OCI-LY7 (cell line): ENCODE data around the gene EGLN2.
A peak's percentile ranks its signal among the peaks of the same experiment; 100 is the strongest.
"Not testable (repeated sequence)": the region's sequence is repeated elsewhere in the genome, so short reads cannot be mapped to it uniquely, and the experiment has no call there.

Source experiments
- EZH2phosphoT487 ChIP-seq: fragments of 200-600 bp; sonication (generic); IDR thresholded peaks from 2 replicates; pipeline ENCODE4 v1.6.1; 2018; ENCODE audit warnings: low read depth, borderline replicate concordance, mild to moderate bottlenecking, mixed run types, antibody characterized with exemption, low read length, moderate library complexity, mixed read lengths
- TF ChIP-seq, protein P1 (sequence below): fragments of 200-600 bp; sonication (generic); conservative IDR thresholded peaks from 2 replicates; pipeline ENCODE4 v1.5.1; 2014; ENCODE audit warnings: mild to moderate bottlenecking, antibody characterized with exemption, low read length, moderate library complexity, mixed read lengths

DNA sequence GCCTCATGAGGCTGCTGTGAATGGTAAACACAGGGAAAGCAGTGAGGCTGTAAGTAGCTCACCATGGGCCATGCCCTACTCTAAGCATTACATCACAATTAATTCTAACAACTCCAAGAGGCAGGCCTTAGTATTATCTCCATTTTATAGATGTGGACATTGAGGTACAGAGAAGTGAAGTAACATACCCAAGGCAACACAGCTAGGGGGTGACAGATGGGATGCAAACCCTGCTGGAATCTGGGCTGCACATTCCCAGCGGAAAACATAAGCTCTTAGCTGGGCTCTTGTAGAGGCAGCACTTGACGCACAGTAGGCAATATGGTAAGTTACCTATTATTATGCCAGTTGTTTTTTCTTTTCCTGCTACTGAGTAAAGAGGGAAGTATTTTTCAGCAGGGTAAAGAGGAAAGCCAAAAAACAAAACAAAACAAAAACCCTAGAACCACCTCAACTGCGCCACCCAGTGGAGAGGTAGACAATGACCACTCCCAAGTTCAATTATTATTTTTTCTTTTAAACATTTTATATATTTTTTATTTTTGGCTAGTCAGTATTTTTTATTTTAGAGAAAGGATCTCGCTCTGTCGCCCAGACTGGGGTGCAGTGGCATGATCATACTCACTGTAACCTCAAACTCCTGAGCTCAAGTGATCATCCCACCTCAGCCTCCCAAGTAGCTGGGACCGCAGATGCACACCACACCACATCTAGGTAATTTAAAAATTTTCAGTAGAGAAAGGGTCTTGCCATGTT is 20.7 kb downstream of the EGLN2 start:
- TF ChIP-seq, protein P1, sequence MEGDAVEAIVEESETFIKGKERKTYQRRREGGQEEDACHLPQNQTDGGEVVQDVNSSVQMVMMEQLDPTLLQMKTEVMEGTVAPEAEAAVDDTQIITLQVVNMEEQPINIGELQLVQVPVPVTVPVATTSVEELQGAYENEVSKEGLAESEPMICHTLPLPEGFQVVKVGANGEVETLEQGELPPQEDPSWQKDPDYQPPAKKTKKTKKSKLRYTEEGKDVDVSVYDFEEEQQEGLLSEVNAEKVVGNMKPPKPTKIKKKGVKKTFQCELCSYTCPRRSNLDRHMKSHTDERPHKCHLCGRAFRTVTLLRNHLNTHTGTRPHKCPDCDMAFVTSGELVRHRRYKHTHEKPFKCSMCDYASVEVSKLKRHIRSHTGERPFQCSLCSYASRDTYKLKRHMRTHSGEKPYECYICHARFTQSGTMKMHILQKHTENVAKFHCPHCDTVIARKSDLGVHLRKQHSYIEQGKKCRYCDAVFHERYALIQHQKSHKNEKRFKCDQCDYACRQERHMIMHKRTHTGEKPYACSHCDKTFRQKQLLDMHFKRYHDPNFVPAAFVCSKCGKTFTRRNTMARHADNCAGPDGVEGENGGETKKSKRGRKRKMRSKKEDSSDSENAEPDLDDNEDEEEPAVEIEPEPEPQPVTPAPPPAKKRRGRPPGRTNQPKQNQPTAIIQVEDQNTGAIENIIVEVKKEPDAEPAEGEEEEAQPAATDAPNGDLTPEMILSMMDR: peak; percentile 83
- TF ChIP-seq EZH2phosphoT487: not testable (repeated sequence)
